ENCODE measurements around the gene EIF4A3.
"Not testable (repeated sequence)": the region's sequence is repeated elsewhere in the genome, so short reads cannot be mapped to it uniquely, and the experiment has no call there.

The EIF4A3 gene

DNA sequence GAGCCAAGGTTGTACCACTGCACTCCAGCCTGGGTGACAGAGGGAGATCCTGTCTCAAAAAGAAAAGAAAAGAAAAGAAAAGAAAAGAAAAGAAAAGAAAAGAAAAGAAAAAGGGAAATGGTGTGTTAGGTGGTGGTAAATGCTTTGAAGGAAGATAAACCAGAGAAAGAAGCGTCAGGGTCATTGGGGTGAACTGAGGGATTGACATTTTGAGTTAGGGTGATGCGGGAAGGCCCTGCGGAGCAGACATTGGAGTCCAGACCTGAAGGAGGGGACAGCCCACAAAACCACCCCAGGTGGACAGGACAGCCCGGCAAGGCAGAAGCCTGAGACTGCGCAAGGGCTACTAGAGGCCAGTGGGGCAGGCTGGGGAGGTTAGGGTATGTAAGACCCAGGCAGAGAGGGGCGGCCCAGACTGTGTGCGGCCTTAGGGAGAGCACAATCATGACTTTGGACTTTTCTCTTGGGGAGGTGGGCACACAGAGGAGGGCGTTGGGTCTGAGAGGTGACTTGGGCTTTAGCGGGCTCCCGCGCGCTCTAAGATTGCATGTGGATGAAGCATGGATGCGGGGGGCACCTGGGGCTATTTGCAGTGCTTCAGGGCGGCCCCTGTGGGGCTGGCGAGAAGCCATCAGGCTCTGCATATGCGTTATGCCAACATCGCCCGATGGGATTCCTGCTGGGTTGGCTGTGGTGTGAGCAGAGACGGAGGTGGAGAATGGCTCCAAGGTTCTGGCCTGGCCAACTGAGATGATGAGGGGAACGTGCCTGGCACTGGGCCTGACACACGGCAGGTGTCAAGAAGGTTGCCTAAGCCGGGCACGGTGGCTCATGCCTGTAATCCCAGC is 48.9 kb downstream of the EIF4A3 start:
- DNase-seq, result no peak

DNA sequence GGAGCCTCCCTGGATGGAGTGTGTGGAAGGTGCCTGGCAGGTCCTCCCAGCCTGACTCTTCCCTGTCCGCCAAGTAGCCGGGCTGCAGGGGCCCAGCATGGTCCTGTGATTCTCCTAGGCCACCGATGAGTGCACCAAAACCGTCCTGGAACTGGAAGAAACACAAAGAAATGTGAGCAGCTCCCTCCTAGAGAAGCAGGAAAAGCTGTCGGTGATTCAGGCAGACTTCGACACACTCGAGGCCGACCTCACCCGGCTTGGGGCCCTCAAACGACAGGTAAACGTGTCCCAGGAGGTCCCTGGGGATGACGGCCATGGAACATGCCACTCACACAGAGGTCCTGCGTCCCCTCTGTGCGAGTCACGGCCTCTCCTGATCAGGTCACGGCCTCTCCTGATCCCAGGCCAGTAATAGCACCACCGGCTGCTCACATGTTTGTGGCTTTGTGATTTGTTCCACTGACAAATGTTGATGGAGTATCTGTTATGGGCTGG is 49.8 kb downstream of the EIF4A3 start:
- DNase-seq, result no peak

GRCh38 chr17:80096561-80097021 is 50.3 kb downstream of the EIF4A3 start:
- no peak for DNase-seq

GRCh38 chr17:80095844-80096475 is 51.0 kb downstream of the EIF4A3 start:
- no peak for DNase-seq

DNA sequence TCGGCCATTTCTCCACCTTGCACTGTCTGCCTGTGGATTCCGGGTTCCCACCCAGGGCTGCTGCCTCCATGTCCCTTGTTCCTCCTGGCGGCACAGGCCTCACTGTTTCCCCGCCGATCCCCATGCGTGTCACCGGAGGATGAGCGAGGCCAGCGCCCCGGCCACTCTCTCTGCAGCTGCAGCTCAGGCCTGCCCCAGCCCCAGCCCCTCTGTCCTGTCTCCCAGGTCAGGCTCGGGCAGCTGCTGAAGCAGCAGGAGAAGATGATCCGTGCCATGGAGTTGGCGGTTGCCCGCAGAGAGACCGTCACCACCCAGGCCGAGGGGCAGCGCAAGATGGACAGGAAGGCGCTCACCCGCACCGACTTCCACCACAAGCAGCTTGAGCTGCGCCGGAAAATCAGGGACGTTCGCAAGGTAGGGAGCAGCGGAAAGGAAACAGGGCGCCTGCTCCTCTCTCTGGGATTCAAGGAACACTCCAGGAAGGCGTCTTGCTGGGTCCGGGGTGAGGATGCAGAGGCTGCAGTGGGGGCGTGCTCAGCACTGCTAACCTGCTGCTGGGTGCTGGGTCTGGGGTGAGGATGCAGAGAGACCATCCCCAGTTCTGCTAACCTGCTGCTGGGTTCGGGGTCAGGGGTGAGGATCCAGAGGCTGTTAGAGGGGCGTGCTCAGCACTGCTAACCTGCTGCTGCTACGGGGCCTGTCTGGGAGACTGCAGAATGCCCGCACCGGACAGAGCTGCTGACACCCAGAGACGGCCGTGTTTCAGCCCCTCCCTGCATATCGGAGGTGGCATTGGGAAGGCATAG is 51.7 kb downstream of the EIF4A3 start:
- no peak for DNase-seq

DNA sequence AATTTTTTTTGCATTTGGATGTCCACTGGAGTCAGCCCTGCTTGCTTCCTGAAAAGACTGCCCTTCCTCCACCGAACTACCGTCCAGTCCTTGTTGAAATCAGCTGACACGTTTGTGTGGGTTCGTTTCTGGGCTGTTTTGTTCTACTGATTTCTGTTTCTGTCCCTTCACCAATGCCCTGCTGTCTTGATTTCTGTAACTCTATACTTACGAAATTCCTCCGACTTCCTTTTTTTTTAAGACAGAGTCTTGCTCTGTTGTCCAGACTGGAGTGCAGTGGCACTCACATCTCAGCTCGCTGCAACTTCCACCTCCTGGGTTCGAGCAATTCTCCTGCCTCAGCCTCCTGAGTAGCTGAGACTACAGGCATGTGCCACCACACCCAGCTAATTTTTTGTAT is 54.0 kb downstream of the EIF4A3 start:
- no peak for DNase-seq

DNA sequence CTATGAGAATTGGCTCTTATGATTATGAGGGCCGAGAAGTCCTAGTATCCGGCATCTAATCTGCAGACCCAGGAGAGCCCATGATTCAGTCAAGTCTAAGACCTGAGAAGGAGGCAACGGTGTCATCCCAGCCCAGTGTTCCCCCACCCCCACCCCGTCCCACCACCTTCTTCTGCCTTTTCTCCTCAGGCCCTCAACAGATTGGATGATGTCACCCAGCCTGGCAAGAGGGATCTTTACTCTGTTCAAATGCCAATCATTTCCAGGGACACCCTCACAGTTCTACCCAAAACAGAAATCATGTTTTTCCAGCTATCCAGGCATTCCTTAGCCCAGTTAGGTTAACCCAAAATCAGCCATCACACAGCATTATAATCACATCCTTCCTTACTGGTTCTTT is 55.6 kb downstream of the EIF4A3 start:
- no peak for DNase-seq

DNA sequence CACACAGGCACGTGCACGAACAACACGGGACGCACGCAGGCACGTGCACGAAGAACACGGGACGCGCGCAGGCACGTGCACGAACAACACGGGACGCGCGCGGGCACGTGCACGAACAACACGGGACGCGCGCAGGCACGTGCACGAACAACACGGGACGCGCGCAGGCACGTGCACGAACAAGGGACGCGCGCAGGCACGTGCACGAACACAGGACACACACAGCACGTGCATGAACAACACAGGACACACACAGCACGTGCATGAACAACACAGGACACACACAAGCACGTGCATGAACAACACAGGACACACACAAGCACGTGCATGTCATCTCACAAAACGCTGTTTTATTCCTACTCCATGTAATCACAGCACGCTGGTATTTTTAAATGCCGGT is 56.8 kb downstream of the EIF4A3 start:
- DNase-seq, result not testable (repeated sequence)

GRCh38 chr17:80089762-80090161 is 57.2 kb downstream of the EIF4A3 start:
- no peak for DNase-seq

DNA sequence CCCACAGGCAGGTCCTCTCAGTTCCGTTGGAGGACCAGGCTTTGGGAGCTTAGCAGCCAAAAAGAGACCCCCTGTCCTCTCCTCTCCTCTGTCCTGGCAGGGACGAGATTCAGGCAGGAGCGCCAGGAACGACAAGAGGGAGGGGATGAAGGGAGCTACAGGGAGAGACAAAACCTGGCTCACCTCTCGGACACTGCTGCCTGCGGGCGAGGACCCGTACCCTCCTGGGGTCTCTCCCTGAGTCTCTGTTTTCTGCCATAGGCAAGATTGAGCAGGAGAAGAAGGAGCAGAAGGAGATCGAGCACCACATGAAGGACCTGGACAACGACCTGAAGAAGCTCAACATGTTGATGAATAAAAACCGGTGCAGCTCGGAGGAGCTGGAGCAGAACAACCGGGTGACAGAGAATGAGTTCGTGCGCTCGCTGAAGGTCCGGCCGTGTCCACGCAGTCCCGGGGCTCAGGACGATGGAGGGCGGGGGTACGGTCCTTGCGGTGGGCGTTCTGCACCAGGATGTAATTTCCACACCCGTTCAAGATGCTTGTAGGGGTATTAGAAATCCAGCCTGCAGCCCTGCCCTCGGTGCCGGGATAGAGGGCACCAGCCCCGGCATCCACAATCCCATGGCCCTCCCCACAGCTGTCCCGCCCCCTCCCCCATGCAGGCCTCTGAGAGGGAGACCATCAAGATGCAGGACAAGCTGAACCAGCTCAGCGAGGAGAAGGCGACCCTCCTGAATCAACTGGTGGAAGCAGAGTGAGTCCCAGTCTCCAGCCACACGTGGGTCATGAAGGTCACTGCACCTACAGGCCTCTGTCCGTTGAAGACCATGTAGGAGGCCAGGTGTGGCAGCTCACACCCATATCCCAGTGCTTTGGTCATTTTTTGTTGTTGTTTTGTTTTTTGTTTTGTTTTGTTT is 59.3 kb downstream of the EIF4A3 start:
- no peak for DNase-seq

- DNase-seq, result no peak
Measured at GRCh38 chr17:80086616-80087015, 60.3 kb downstream of the EIF4A3 start.

- no peak for DNase-seq
Measured at GRCh38 chr17:80086081-80086480, 60.8 kb downstream of the EIF4A3 start.

GRCh38 chr17:80084773-80085172 is 62.2 kb downstream of the EIF4A3 start:
- no peak for DNase-seq

Data from activated CD4-positive, alpha-beta T cell treated with anti-CD3 and anti-CD28 coated beads, Interleukin-10, Interleukin-2, amounts not matched to agents 100 ng/mL and 50 ng/mL, durations not matched to agents 16 hours and 8 hours (primary cell).